Fibroblast of pulmonary artery (primary cell): ENCODE data around the gene TJP3.

ENCODE experiments used
- DNase-seq: peaks from one replicate; pipeline ENCODE4 v3.0.0-alpha.2; 2010; ENCODE audit warnings: low read depth
- H3K4me3 ChIP-seq: replicated peaks from 2 replicates; pipeline ENCODE4 v1.5.1; 2011; ENCODE audit warnings: low read depth, mild to moderate bottlenecking, control low read depth, low read length, moderate library complexity
- CTCF ChIP-seq: IDR thresholded peaks from 2 replicates; pipeline ENCODE4 v1.5.1; 2011; ENCODE audit warnings: mild to moderate bottlenecking, control low read depth, low read length, inconsistent platforms; ENCODE audit errors: missing control alignments

Gene TJP3

GRCh38 chr19:3737487-3738205 lies 29.5 kb downstream of the TJP3 start:
- no peak for DNase-seq
- no peak overlapping the region for H3K4me3 ChIP-seq
- no peak for TF ChIP-seq CTCF

- H3K4me3 ChIP-seq = no peak overlapping the region
- TF ChIP-seq CTCF = no peak
- DNase-seq = no peak
These were observed 30.5 kb downstream of the TJP3 start for GRCh38 chr19:3738477-3739220.

- TF ChIP-seq CTCF = no peak
- no peak overlapping the region for H3K4me3 ChIP-seq
- no peak for DNase-seq
These were observed 32.2 kb downstream of the TJP3 start for GRCh38 chr19:3740431-3740830.

GRCh38 chr19:3743486-3743885 lies 35.3 kb downstream of the TJP3 start:
- peak; percentile 29 for DNase-seq
- no peak for TF ChIP-seq CTCF
- H3K4me3 ChIP-seq = no peak overlapping the region

GRCh38 chr19:3745363-3746045 lies 37.3 kb downstream of the TJP3 start:
- no peak for DNase-seq
- no peak for TF ChIP-seq CTCF
- H3K4me3 ChIP-seq = no peak overlapping the region

- TF ChIP-seq CTCF = no peak
- no peak overlapping the region for H3K4me3 ChIP-seq
- DNase-seq = no peak
These were observed 38.3 kb downstream of the TJP3 start for GRCh38 chr19:3746371-3747056.
